ENCODE results near the gene TSTD2.
"Not testable (repeated sequence)": the region's sequence is repeated elsewhere in the genome, so short reads cannot be mapped to it uniquely, and the experiment has no call there.

The TSTD2 gene

GRCh38 chr9:97594381-97594921, 38.7 kb downstream of the TSTD2 start:
- intact Hi-C loops (cut with DNase I) = loop anchor here (5.0 kb wide), 1 partner anchor 37 kb away; no protein-coding TSS in a partner anchor

DNA sequence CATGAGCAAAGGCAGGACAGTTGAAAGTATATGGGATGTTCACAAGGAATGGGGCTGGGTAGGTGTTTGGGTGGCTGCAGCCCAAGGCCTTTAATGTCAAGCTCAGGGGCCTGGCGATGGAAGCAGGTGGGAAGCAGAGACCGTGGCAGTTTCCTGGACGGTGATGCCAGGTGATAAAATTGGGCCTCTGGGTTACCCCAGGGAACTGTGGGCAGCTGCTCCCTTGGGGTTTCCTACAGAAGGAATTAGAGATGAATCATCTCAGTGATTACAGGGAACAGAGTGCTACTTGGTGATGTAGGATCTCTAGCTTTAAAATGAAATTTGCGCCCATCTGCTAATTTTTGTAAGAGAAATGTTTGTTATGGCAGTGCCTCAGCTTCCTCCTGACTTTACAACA, 39.2 kb downstream of the TSTD2 start:
- intact Hi-C loops (cut with DNase I) = loop anchor here (5.0 kb wide), 1 partner anchor 37 kb away; no protein-coding TSS in a partner anchor
- no peak for DNase-seq

More at GRCh38 chr9:97594381-97594921, 38.7 kb downstream of the TSTD2 start:
- DNase-seq = peak in 5 of 10 donors; percentile 30 to 84 (median 57)

DNA sequence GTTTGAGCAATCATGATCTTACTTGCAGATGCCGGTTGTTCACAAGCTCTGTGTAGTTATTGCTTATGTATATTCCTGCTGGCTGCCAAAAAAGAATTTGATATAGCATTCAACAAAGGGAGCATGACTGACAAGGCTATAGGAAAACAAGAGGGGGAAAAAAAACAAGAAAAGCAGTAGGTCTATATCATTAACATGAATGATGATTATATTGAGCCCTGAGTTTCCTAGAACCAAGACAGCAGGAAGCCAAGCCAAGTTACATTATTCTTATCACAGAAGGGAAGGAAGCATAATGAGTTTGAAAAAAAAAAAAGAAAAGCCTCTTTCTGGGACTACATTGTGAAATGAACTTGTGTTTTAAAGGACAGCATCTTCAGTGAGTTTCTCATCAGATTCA, 41.0 kb downstream of the TSTD2 start:
- intact Hi-C loops (cut with DNase I) = loop anchor here (5.0 kb wide), 1 partner anchor 35 kb away; no protein-coding TSS in a partner anchor
- DNase-seq = no peak

DNA sequence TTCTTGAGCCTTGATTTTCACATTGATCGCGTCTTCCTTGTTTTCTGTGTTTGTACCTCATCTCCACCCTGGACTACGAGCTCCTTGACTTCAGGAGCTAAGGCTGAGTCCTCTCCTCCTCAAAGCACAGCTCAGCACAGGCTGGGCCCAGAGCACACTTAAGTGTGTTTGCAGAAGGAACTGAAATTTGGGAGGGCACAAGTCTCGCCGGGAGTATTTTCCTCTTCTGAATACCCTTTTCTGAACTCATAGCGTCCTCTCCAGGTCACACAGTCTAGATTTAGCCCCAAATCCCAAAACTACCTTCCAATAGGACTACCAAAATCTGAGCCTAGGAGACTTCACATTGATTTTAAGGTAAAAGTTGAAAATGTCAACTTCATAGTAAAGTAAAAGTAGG, 41.6 kb downstream of the TSTD2 start:
- no peak for DNase-seq
- intact Hi-C loops (cut with DNase I) = loop anchor here (5.0 kb wide), 1 partner anchor 34 kb away; no protein-coding TSS in a partner anchor

DNA sequence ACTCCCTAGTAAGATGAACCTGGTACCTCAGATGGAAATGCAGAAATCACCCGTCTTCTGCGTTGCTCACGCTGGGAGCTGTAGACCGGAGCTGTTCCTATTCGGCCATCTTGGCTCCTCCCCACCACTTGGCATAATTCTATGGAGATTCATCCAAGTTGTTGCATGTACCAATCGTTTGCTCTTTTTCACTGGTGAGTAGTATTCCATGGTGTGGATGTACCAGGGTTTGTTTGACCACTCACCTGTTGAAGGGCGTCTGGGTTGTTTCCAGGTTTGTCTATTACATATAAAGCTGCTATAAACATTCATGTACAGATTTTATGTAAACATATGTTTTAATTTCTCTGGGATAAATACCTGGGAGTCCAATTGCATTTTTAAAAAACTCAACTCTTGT, 46.3 kb downstream of the TSTD2 start:
- DNase-seq; intact Hi-C loops (cut with DNase I): not testable (repeated sequence)

GRCh38 chr9:97584778-97585177, 48.4 kb downstream of the TSTD2 start:
- DNase-seq; intact Hi-C loops (cut with DNase I): not testable (repeated sequence)

DNA sequence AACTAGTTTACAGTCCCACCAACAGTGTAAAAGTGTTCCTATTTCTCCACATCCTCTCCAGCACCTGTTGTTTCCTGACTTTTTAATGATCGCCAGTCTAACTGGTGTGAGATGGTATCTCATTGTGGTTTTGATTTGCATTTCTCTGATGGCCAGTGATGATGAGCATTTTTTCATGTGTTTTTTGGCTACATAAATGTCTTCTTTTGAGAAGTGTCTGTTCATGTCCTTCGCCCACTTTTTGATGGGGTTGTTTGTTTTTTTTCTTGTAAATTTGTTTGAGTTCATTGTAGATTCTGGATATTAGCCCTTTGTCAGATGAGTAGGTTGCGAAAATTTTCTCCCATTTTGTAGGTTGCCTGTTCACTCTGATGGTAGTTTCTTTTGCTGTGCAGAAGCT, 51.6 kb downstream of the TSTD2 start:
- DNase-seq; intact Hi-C loops (cut with DNase I): not testable (repeated sequence)

DNA sequence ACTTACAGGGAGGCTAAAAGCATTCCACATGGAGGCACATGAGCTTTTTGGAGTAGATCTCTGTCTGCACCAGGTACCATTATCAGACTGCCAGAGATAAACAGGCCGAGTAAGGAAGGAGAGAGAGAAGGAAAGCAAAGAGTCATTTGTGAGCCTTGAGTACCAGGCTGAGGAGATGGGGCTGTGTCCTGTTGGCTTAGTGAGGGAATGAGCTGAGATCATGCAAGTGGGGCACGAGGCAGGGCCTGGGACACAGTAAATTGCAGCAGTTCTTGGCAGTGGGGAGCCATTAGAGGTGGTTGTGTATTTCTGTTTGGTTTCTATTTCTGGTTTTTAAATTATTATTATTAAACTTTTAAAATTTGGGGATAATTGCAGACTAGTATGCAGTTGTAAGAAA, 53.3 kb downstream of the TSTD2 start:
- no peak for DNase-seq
- intact Hi-C loops (cut with DNase I) = no loop called here

DNA sequence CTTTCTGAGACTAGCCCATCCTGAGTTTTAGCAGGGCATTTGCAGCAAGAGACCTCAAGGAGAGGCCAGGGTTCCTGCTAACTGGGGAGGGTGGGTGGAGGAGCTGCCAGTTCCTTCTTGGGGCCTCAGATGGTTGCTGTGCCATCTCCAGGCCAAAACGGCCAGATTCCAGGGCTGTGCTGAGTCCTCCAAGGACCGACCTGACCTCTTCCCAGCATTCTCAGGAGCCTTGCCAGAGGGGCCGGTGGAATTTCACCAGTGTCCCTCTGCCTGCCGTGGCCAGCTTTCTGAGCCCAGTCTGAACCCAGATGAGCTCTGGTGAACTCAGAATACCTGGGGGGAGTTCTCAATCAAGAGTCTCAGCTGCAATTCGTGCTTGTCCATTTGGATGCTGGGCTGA, 54.3 kb downstream of the TSTD2 start:
- intact Hi-C loops (cut with DNase I) = no loop called here
- no peak for DNase-seq

- intact Hi-C loops (cut with DNase I) = no loop called here
Observed at GRCh38 chr9:97577051-97577450, 56.1 kb downstream of the TSTD2 start.

DNA sequence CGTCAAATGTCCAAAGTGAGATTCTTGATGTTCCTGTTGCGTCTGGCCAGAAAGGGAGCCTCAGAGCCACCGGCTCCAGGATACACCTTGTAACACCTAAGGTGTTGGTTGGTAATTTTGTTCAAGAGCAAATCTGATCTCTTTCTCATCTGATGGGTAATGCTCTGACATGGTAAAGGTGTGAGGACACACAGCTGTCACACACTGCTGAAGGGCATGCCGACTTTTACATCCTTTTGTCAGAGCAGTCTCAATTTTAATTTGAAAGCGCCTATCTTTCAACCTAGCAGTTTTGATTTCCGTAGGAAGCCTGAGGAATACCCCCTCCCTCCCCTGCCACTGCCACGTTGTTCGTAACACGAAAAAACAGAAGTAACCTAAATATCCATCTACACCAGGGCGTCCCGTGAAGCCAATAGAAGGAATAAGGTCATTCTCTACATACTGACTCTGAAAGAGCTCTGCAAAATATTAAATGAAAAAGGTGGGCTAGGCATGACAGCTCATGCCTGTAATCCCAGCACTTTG, 57.4 kb downstream of the TSTD2 start:
- intact Hi-C loops (cut with DNase I) = no loop called here
- DNase-seq = no peak

More at GRCh38 chr9:97577051-97577450, 56.1 kb downstream of the TSTD2 start:
- DNase-seq = no peak

- DNase-seq; intact Hi-C loops (cut with DNase I): not testable (repeated sequence)
Observed at GRCh38 chr9:97574921-97575672, 58.1 kb downstream of the TSTD2 start.

DNA sequence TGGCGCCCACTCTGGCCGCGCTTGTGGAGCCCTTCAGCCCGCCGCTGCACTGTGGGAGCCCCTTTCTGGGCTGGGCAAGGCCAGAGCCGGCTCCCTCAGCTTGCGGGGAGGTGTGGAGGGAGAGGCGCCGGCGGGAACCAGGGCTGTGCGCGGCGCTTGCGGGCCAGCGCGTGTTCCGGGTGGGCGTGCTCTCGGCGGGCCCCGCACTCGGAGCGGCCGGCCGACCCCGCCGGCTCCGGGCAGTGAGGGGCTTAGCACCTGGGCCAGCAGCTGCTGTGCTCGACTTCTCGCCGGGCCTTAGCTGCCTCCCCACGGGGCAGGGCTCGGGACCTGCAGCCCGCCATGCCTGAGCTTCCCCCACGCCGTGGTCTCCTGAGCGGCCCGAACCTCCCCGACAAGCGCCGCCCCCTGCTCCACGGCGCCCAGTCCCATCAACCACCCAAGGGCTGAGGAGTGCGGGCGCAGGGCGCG, 59.0 kb downstream of the TSTD2 start:
- intact Hi-C loops (cut with DNase I) = not testable (repeated sequence)
- peak in 2 of 10 donors; percentile 36 to 70 for DNase-seq

- peak in 1 of 10 donors; percentile 24 for DNase-seq
- intact Hi-C loops (cut with DNase I) = no loop called here
Observed at GRCh38 chr9:97573482-97574073, 59.6 kb downstream of the TSTD2 start.

DNA sequence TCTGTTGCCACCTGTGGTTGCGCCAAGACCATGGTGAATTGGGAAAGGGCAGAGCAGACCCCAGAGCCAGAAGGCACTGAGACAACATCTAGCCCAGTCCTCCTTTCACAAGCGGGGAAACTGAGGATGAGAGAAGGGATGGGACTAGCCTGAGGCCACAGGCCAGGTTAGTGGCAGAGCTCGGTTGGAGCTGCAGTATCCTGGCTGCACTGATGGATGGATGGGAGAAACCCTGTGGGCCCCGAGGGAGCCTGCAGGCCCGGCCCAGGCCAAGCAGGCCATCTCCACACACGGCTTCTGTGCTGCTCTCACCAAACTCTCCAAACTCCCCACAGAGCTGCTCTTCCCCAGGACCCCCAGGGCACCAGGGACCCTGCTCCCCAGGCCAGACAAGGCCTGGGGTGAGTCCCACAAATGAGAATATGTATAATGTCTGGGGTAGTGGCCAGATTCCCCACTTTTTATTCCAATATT, 60.2 kb downstream of the TSTD2 start:
- peak in 1 of 10 donors; percentile 55 for DNase-seq
- intact Hi-C loops (cut with DNase I) = no loop called here

DNA sequence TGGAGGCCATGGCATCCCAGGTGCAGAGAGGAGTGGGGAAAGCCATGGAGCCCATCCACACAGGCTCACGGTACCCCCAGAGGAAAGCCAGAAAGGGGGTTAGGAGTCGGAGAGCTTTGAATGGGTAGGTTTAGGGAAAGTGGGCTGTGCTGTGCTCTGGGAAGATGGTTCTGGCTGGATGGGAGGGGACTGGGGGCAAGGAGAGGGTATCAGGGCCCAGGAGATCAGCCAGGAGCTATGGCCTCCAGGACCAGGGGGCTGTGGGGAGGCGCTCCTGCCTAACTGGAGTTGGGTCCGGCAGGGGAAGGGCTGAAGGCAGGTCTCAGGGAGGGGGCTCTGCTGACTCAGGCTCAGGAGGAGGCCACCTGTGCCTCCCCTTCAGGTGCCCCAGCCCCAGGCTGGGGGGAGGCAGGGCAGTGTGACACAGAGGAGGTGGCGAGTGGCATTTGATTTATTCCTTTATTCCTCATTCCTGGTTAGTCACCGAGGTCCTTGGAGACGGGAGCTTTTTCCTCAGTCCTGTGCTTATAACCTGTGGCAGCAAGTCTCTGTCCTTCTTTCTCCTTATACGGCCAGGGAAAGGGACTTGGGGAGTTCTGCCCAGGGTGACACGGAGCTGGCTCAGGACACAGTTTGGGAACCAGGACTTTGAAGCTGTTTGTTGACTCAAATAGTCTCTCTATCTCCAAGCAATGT, 60.8 kb downstream of the TSTD2 start:
- intact Hi-C loops (cut with DNase I) = no loop called here
- no peak for DNase-seq

GRCh38 chr9:97571664-97572063, 61.5 kb downstream of the TSTD2 start:
- DNase-seq = peak in 1 of 10 donors; percentile 74
- intact Hi-C loops (cut with DNase I) = no loop called here

DNA sequence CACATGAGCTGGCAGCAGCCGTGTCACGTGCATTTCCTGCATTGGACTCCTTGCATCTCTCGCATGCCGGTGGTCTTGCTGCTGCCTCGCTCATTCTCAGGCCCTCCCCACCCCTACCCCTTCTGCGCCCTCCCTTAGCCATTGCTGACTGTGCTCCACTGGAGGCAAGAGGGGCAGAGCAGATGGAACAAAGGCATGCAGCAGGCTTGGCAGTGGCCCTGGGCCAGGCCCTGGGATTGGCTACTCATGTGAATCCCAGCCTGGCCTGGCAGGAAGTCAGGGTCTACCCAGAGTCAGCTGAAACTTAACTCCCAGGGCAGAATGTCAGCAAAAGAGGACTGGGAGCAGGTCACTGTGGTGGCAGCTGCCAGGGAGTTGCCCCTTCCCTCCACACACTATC, 62.3 kb downstream of the TSTD2 start:
- DNase-seq = peak in 5 of 10 donors; percentile 49 to 94 (median 59)

DNA sequence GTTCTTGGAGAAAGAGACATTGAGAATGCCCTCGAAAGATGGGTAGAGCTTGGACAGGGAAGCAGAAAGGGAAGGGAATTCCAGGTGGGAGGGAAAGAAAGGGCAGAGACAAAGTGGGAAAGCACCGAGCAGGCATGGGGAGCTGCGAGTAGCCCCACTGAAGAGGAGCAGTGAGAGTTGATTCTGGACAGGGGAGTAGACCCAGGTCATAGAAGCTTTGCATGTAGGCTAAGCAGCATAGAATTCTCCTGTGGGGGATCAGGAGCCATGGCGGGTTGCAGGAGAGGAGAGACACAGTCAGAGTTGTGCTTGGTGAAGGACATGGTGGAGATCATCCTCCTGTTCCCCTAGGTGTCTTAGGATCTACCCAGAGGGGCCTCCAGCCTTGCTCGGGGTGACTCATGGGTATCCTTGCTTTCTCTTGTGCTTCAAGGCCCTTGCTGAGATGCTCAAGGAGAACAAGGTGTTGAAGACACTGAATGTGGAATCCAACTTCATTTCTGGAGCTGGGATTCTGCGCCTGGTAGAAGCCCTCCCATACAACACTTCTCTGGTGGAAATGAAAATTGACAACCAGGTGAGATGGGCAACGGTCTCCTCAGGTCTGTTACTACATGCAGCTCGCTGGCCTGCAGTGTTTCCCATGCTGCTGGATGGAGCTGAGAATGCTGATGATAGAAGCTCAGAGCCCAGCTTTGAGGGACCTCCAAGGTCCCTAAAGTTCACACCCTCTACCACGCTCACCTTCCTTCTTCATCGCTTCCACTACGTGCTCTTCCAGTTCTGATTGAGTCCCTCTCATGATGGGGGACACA, 64.5 kb downstream of the TSTD2 start:
- intact Hi-C loops (cut with DNase I) = no loop called here
- DNase-seq = peak in 1 of 10 donors; percentile 55

More for the DNA sequence above, 62.3 kb downstream of the TSTD2 start:
- intact Hi-C loops (cut with DNase I) = no loop called here

- intact Hi-C loops (cut with DNase I) = no loop called here
- DNase-seq = no peak
Observed at GRCh38 chr9:97567894-97568202, 65.3 kb downstream of the TSTD2 start.
